HG02759 (cell line): ENCODE measurements around the gene TRIM9.

Experiments used
- ATAC-seq: cut with Tn5 transposase; IDR thresholded peaks from one replicate; pipeline ENCODE4 v1.9.1; 2021; ENCODE audit warnings: mild to moderate bottlenecking, moderate library complexity; ENCODE audit not compliant: unreplicated experiment

TRIM9 gene

DNA sequence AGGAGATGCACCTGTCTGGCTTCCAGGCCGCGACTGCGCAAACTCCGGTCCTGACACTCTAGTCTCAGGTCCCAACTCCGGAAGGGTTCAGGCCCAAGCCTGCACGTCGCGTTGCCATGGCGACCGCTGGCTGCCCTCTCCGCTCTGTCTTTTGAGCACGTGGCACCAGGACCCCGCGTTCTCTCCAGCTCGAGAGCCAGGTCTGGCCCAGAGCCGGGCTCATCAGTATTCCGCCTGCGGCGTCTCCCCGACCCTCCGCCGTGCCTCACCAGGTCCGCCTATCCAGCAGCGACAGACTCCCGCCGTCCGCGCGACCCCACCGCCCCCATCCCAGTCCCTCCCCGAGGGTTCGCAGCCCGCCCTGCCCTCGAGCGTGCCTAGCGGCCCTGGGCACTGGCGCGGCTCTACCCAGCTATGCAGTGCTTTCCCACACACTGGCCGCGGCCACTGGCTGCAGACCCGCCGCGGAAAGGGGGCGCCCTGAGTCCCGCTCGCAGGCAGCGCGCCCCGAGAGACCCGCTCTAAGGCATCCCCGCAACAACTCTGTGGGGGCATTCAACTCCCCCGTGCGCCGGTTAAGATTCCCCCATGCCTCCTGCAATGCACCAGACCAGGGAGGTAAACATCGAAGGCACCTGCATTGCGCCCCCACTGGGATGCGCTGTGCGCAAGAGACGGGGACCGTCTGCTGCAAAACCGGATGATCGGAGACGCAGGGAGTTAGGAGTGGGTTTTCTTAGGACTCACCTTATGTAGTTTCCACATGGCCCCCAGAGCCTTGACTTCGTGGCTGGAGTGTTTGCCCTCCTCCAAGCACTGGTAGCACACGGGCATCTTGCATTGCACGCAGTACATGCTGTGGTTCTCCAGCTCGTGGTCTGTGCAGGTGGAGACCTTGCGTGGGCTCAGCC is 1.3 kb downstream of the TRIM9 start:
- peak; percentile 23 for ATAC-seq

DNA sequence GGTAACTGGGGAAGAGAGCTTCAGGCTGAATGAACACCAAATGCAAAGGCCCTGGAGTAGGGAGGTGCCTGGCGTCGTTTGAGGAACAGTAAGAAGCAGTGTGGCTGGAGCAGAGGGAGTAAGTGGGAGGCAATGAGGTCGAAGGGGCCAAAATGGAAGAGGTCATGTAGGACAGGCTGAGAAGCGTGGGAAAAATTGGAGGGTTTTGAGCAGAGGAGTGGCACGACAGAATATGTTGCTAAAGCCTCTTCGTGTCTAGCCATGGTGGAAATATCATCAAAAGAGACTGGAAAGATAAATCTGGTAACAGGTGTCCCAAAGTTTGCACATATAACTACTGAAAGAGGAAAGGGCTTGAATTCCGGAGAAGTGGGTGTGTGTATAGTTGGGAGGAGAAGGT is 1.9 kb downstream of the TRIM9 start:
- no peak for ATAC-seq

DNA sequence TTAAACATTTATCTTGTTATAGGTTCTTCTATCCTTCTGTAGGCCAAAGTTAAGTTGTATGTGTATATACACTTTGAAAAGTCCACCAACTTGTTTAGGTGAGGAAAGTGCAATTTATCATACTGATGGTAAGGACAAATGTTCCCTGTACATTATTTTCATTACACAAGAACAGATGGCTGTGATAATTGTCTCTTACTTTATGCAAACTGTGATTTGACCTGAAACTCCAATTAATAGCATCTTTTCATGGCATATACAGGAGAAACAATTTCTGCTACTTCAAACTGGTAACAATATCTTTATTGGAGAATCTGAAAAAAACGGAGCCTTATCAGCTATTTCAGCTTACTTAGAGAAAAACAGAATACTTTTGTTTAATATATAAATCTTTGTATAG is 5.6 kb downstream of the TRIM9 start:
- ATAC-seq = no peak

GRCh38 chr14:51087031-51087441 is 7.9 kb downstream of the TRIM9 start:
- ATAC-seq = no peak

GRCh38 chr14:51086044-51086443 is 8.9 kb downstream of the TRIM9 start:
- ATAC-seq = no peak

DNA sequence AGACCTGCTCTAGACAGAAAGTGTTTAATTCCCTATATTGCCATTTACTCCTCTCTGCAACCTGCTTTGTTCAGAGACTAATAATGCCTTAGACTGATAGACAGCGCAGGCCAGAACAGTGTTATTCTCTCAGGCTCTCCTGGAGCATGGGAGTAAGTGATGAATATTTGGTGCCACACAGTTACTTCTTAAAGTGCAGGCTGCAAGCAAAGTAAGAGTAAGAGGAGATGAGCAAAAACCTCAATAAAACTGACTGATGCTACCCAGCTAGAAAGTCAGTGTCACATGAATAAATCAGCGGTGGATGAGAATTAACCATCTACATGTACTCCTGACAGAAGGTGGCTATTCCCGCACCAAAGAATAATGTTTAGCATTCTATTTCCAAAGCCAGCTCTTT is 9.9 kb downstream of the TRIM9 start:
- ATAC-seq = no peak

GRCh38 chr14:51084507-51084906 is 10.4 kb downstream of the TRIM9 start:
- ATAC-seq = no peak

DNA sequence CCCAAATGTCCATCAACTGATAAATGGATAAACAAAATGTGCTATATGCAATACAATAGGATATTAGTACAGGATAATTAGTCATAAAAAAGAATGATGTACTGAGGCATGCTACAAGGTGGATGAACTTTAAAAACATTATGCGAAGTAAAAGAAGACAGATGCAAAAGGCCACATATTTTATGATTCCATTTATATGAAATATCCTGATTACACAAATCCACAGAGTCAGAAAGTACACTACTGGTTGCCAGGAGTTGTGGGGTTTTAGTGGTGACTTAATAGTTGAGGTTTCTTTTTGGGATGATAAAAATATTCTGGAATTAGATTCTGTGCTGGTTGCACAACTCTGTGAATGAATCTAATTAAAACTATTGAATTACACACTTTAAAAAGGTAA is 12.6 kb downstream of the TRIM9 start:
- ATAC-seq = no peak

- no peak for ATAC-seq
These were observed 13.2 kb downstream of the TRIM9 start for GRCh38 chr14:51081712-51082111.

DNA sequence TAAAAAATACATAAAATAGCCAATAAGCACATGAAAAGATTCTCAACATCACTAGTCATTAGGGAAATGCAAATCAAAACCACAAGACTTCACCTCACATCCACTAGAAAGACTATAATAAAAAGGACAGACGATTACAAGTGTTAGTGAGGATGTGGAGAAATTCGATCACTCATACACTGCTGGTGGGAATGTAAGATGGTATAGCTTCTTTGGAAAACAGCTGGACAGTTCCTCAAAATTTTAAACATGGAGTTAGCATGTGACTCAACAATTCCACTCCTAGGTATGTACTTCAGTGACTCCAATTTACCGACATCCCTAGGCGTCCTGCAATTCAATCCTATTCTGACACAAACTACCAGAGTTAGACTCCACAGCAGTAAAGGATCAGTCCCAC is 13.7 kb downstream of the TRIM9 start:
- no peak for ATAC-seq

- no peak for ATAC-seq
These were observed 14.3 kb downstream of the TRIM9 start for GRCh38 chr14:51080645-51081044.

- no peak for ATAC-seq
These were observed 15.4 kb downstream of the TRIM9 start for GRCh38 chr14:51079489-51079888.

- no peak for ATAC-seq
These were observed 15.8 kb downstream of the TRIM9 start for GRCh38 chr14:51079085-51079484.

GRCh38 chr14:51074701-51075385 is 20.1 kb downstream of the TRIM9 start:
- no peak for ATAC-seq

DNA sequence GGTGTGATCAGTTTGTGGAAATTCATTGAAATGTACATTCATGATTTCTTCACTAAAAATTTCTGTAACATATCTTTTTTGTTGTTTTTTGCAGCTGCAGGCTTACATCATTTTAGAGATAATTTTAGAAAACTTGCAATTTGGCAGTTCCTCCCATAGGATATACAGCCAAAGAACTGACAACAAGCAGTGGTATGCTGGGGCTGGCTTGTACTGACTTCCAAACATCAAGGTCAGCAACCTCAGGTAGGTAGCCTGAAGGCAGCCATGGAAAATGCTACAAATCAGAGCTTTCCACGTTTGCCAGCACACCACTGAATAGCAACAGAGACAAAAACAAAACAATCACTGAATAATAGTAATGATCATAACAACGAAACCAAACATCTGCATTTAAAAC is 21.2 kb downstream of the TRIM9 start:
- ATAC-seq = no peak

GRCh38 chr14:51072976-51073375 is 21.9 kb downstream of the TRIM9 start:
- no peak for ATAC-seq

GRCh38 chr14:51071857-51072256 is 23.0 kb downstream of the TRIM9 start:
- no peak for ATAC-seq

DNA sequence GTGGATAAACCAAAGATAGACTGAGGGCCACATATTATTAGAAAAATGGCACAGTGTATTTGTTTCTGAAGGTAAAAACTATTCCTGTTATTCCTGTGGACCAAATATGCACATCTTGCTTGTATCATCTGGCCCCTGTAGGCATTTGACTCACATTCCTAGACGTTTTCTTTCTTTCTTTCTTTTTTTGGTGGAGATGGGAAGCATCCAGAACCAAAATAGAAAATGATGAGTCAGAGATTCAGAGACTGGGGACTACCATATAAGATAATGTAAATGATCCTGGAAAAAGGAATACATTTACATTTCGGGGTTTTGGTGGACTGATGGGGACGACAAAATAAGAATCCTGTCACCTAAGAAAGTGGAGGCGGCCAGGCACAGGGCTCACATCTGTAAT is 24.2 kb downstream of the TRIM9 start:
- no peak for ATAC-seq

DNA sequence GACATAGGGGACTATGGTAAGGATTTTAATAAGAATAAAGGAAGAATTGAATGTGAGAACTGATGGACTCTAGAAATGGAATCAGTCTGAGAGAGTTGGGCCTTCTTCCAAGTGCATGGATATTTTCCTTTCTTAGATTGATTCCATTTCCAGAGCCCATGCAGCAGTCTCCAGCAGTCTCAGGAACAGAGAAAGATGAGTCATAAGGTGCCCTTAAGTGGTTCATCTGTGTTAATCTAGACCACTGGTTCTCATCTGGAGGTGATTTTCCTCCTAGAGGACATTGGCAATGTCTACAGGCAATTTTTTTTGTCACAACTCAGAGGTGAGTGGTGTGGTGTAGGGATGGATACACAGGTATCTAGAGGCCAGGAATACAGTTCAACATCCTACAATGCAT is 25.9 kb downstream of the TRIM9 start:
- ATAC-seq = no peak

DNA sequence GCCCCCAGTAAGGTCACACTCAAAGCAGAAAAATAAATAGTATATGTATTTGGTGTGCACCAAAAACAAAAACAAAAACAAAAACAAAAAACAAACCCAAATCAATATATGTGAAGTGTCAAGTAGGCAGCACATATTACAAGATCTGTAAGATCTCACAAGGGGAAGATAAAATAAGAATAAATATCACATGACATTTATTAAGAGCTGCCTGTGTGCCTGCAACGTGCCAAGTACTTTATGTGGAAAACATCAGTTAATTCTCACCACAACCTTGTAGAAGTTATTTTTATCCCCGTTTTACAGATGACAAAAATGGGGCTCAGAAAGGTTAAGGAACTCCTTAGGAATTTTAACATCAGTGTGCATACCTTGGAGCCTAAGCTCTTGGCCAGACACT is 26.6 kb downstream of the TRIM9 start:
- ATAC-seq = no peak

- no peak for ATAC-seq
These were observed 27.6 kb downstream of the TRIM9 start for GRCh38 chr14:51067295-51067694.

DNA sequence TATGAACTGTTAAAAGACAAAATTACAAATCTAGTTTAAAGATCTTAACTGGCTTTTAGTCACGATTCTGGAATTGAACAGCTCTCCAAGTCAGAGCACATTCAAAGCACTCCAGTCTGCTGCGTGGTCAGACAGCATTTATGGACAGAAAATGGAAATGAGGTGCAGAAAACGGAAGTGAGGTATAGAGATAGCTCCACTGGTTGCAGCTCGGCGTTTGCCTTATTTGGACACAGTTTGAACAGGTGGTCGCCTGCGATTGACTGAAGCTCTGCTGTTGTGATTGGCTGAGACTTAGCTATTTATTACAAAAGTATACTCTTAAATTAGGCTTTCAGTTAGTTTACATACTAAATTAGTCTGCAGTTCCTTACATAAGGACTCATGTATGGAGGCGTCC is 28.3 kb downstream of the TRIM9 start:
- no peak for ATAC-seq
